NCI-H2196 treated with DMSO at 0.1 percent for 48 hours (cell line): ENCODE measurements around the gene SCRN2.

Experiments used
- DNase-seq: peaks from one replicate; lab custom pipeline; 2025; ENCODE audit not compliant: unreplicated experiment; lab: John Stamatoyannopoulos, UW

Gene SCRN2

GRCh38 chr17:47821424-47822391 lies 19.4 kb downstream of the SCRN2 start, which contains the start of gene OSBPL7:
OSBPL7 (minus strand) TSS chr17:47821794; CDS start chr17:47820278, 1,516 bp downstream.
- DNase-seq: peak; percentile 84

GRCh38 chr17:47821031-47821423 lies 20.0 kb downstream of the SCRN2 start:
- DNase-seq: no peak

GRCh38 chr17:47820033-47820789 lies 20.9 kb downstream of the SCRN2 start:
- no peak for DNase-seq

- DNase-seq: no peak
These were observed 21.6 kb downstream of the SCRN2 start for GRCh38 chr17:47819475-47819874.

GRCh38 chr17:47818002-47818695 lies 22.9 kb downstream of the SCRN2 start:
- no peak for DNase-seq

GRCh38 chr17:47816947-47817346 lies 24.1 kb downstream of the SCRN2 start:
- no peak for DNase-seq

- no peak for DNase-seq
These were observed 24.9 kb downstream of the SCRN2 start for GRCh38 chr17:47816111-47816735.

- DNase-seq: no peak
These were observed 25.8 kb downstream of the SCRN2 start for GRCh38 chr17:47815106-47815918.

GRCh38 chr17:47813512-47814031 lies 27.5 kb downstream of the SCRN2 start:
- DNase-seq: no peak

- no peak for DNase-seq
These were observed 28.0 kb downstream of the SCRN2 start for GRCh38 chr17:47813077-47813476.

- no peak for DNase-seq
These were observed 28.7 kb downstream of the SCRN2 start for GRCh38 chr17:47812146-47812920.

GRCh38 chr17:47811709-47812108 lies 29.4 kb downstream of the SCRN2 start:
- no peak for DNase-seq

- DNase-seq: no peak
These were observed 30.0 kb downstream of the SCRN2 start for GRCh38 chr17:47810901-47811635.

GRCh38 chr17:47810200-47810821 lies 30.8 kb downstream of the SCRN2 start:
- DNase-seq: no peak

- no peak for DNase-seq
These were observed 32.1 kb downstream of the SCRN2 start for GRCh38 chr17:47808830-47809480.

- DNase-seq: no peak
These were observed 32.8 kb downstream of the SCRN2 start for GRCh38 chr17:47808036-47808829.

- DNase-seq: no peak
These were observed 33.7 kb downstream of the SCRN2 start for GRCh38 chr17:47807421-47807820.
